Neural progenitor cell (in vitro differentiated cells): ENCODE results near the gene CXCL5. TPM values are rescaled to one million over a fixed set of nuclear protein-coding genes. Genes with fewer than 3 reads are reported as not detected.

Experiments used
- DNase-seq: peaks from one replicate; pipeline ENCODE4 v3.0.0-alpha.2; 2016; ENCODE audit warnings: low spot score
- H2AFZ ChIP-seq: fragments of 200-600 bp; sonication (generic); replicated peaks from 2 replicates; pipeline ENCODE4 v1.6.1; 2016; ENCODE audit warnings: antibody characterized with exemption
- H3F3A ChIP-seq: fragments of 200-600 bp; sonication (generic); 2 replicates; pipeline ENCODE4 v1.6.1; 2016; ENCODE audit warnings: antibody characterized with exemption, low read depth
- H3K27ac ChIP-seq: fragments of 200-600 bp; sonication (generic); 2 replicates; pipeline ENCODE4 v1.5.1; 2016; ENCODE audit warnings: mild to moderate bottlenecking
- H3K27me3 ChIP-seq: fragments of 200-600 bp; sonication (generic); 2 replicates; pipeline ENCODE4 v1.6.1; 2016; ENCODE audit warnings: mild to moderate bottlenecking, moderate library complexity
- H3K36me3 ChIP-seq: fragments of 200-600 bp; sonication (generic); 2 replicates; pipeline ENCODE4 v1.5.1; 2016
- H3K4me1 ChIP-seq: fragments of 200-600 bp; sonication (generic); 2 replicates; pipeline ENCODE4 v1.6.1; 2016; ENCODE audit warnings: mixed run types
- H3K4me2 ChIP-seq: fragments of 200-600 bp; sonication (generic); 2 replicates; pipeline ENCODE4 v1.6.1; 2016
- H3K4me3 ChIP-seq: fragments of 200-600 bp; sonication (generic); 2 replicates; pipeline ENCODE4 v1.5.1; 2016
- H3K79me2 ChIP-seq: fragments of 200-600 bp; sonication (generic); 2 replicates; pipeline ENCODE4 v1.6.1; 2016; ENCODE audit warnings: low read depth
- H3K9ac ChIP-seq: fragments of 200-600 bp; sonication (generic); 2 replicates; pipeline ENCODE4 v1.6.1; 2016
- H3K9me3 ChIP-seq: fragments of 200-600 bp; sonication (generic); 2 replicates; pipeline ENCODE4 v1.5.1; 2016; ENCODE audit warnings: low read depth
- H4K20me1 ChIP-seq: fragments of 200-600 bp; sonication (generic); 2 replicates; pipeline ENCODE4 v1.6.1; 2016; ENCODE audit warnings: low read depth
- H3K27ac Mint-ChIP-seq: 3 replicates; pipeline ENCODE4 v1.8.0; 2021; ENCODE audit warnings: mixed read lengths
- H3K27me3 Mint-ChIP-seq: 2 replicates; pipeline ENCODE4 v1.8.0; 2022; ENCODE audit warnings: low read depth, mild to moderate bottlenecking, inconsistent platforms, moderate library complexity, mixed read lengths; ENCODE audit not compliant: insufficient read depth
- H3K36me3 Mint-ChIP-seq: 3 replicates; pipeline ENCODE4 v1.8.0; 2021; ENCODE audit warnings: mixed read lengths
- H3K4me1 Mint-ChIP-seq: 3 replicates; pipeline ENCODE4 v1.8.0; 2021; ENCODE audit warnings: mixed read lengths
- H3K4me3 Mint-ChIP-seq: 3 replicates; pipeline ENCODE4 v1.8.0; 2021; ENCODE audit warnings: mild to moderate bottlenecking, moderate library complexity, mixed read lengths
- H3K9me3 Mint-ChIP-seq: 3 replicates; pipeline ENCODE4 v1.8.0; 2020; ENCODE audit warnings: mixed read lengths
- CTCF ChIP-seq: fragments of 200-600 bp; sonication (generic); IDR thresholded peaks from 2 replicates; pipeline ENCODE4 v1.5.1; 2017; ENCODE audit warnings: antibody characterized with exemption, mild to moderate bottlenecking
- EZH2 ChIP-seq: fragments of 200-600 bp; sonication (generic); IDR thresholded peaks from 2 replicates; pipeline ENCODE4 v1.6.1; 2017; ENCODE audit warnings: antibody characterized with exemption, mild to moderate bottlenecking, moderate library complexity
- EZH2phosphoT487 ChIP-seq: fragments of 200-600 bp; sonication (generic); IDR thresholded peaks from 2 replicates; pipeline ENCODE4 v1.6.1; 2017; ENCODE audit warnings: antibody characterized with exemption
- total RNA-seq: library from RNA; depleted of rRNA; stranded (reverse); fragments of >200 nt; gene quantifications from 2 replicates; pipeline ENCODE4 v1.2.3, GENCODE V29; 2015; ENCODE audit warnings: low replicate concordance

CXCL5 gene
- total RNA-seq, 1 donor from 2014 or later, result 0.15 TPM

GRCh38 chr4:74005528-74005927 lies 7.1 kb upstream of the CXCL5 start:
- TF ChIP-seq EZH2 (no peak), EZH2phosphoT487 (no peak), CTCF (no peak)
- H3K27ac Mint-ChIP-seq, result no peak overlapping the region
- H3K4me2 ChIP-seq, result no peak overlapping the region

GRCh38 chr4:74004668-74005067 lies 6.2 kb upstream of the CXCL5 start:
- Histone ChIP-seq H3K79me2 (no peaks in the 10 kb centered on the region), H3K9ac (no peak overlapping the region), H3K27ac (no peak overlapping the region), H2AFZ (no peak overlapping the region), H4K20me1 (no peaks in the 10 kb centered on the region), H3K4me1 (no peaks in the 10 kb centered on the region), H3K9me3 (no peaks in the 10 kb centered on the region), H3K4me3 (no peak overlapping the region), H3K36me3 (no peaks in the 10 kb centered on the region), H3K4me2 (no peak overlapping the region), H3K27me3 (no peaks in the 10 kb centered on the region), H3F3A (no peaks in the 10 kb centered on the region)
- Mint-ChIP-seq H3K36me3 (no peaks in the 10 kb centered on the region), H3K9me3 (no peaks in the 10 kb centered on the region), H3K27ac (no peak overlapping the region), H3K4me3 (no peak overlapping the region), H3K4me1 (no peaks in the 10 kb centered on the region), H3K27me3 (peaks cover 2% of the 10 kb centered on the region)
- no peak for TF ChIP-seq CTCF
- TF ChIP-seq EZH2, result no peak
- no peak for TF ChIP-seq EZH2phosphoT487
- no peak for DNase-seq

More at GRCh38 chr4:74005528-74005927, 7.1 kb upstream of the CXCL5 start:
- H3K4me1 Mint-ChIP-seq, result no peaks in the 10 kb centered on the region
- no peaks in the 10 kb centered on the region for H3K36me3 ChIP-seq
- H3K4me3 Mint-ChIP-seq, result no peak overlapping the region
- DNase-seq, result no peak
- no peaks in the 10 kb centered on the region for H3K79me2 ChIP-seq
- no peak overlapping the region for H3K9ac ChIP-seq
- no peaks in the 10 kb centered on the region for H3F3A ChIP-seq
- H3K27ac ChIP-seq, result no peak overlapping the region
- no peaks in the 10 kb centered on the region for H3K9me3 Mint-ChIP-seq
- H2AFZ ChIP-seq, result no peak overlapping the region
- H3K36me3 Mint-ChIP-seq, result no peaks in the 10 kb centered on the region
- no peaks in the 10 kb centered on the region for H3K4me1 ChIP-seq
- no peaks in the 10 kb centered on the region for H3K27me3 ChIP-seq
- H3K9me3 ChIP-seq, result no peaks in the 10 kb centered on the region
- no peaks in the 10 kb centered on the region for H4K20me1 ChIP-seq
- H3K4me3 ChIP-seq, result no peak overlapping the region
- H3K27me3 Mint-ChIP-seq, result peaks cover 2% of the 10 kb centered on the region

- H3K27me3 Mint-ChIP-seq, result peaks cover 7% of the 10 kb centered on the region
Observed at GRCh38 chr4:74000301-74000700, 1.8 kb upstream of the CXCL5 start.

More at GRCh38 chr4:74000301-74000700, 1.8 kb upstream of the CXCL5 start:
- Histone ChIP-seq H4K20me1 (no peaks in the 10 kb centered on the region), H3K27me3 (peaks cover 22% of the 10 kb centered on the region), H3K4me1 (no peaks in the 10 kb centered on the region), H3K79me2 (no peaks in the 10 kb centered on the region), H3K4me3 (no peak overlapping the region), H3K27ac (no peak overlapping the region), H3K36me3 (no peaks in the 10 kb centered on the region), H3K9ac (no peak overlapping the region), H3K4me2 (no peak overlapping the region), H3F3A (no peaks in the 10 kb centered on the region), H2AFZ (no peak overlapping the region), H3K9me3 (no peaks in the 10 kb centered on the region)
- TF ChIP-seq EZH2, result no peak
- TF ChIP-seq EZH2phosphoT487, result no peak
- TF ChIP-seq CTCF, result no peak
- Mint-ChIP-seq H3K36me3 (no peaks in the 10 kb centered on the region), H3K9me3 (no peaks in the 10 kb centered on the region), H3K4me3 (no peak overlapping the region), H3K4me1 (peaks cover 7% of the 10 kb centered on the region), H3K27ac (no peak overlapping the region)
- no peak for DNase-seq
